Measurements from ENCODE around the gene MAPK7. TPM values are rescaled to one million over a fixed set of nuclear protein-coding genes. Genes with fewer than 3 reads are reported as not detected.
A peak's percentile ranks its signal among the peaks of the same experiment; 100 is the strongest.

The MAPK7 gene
- total and polyA plus RNA-seq, 9 of the 15 experiments (the other 6 are each of a cell fraction or from before 2014, with no cell fraction given), result 0.46 to 7.5 (median 2.5) TPM

GRCh38 chr17:19362277-19363113 is 15.8 kb upstream of the MAPK7 start, which contains the start of gene B9D1 (continued):
- TF ChIP-seq, protein P1, sequence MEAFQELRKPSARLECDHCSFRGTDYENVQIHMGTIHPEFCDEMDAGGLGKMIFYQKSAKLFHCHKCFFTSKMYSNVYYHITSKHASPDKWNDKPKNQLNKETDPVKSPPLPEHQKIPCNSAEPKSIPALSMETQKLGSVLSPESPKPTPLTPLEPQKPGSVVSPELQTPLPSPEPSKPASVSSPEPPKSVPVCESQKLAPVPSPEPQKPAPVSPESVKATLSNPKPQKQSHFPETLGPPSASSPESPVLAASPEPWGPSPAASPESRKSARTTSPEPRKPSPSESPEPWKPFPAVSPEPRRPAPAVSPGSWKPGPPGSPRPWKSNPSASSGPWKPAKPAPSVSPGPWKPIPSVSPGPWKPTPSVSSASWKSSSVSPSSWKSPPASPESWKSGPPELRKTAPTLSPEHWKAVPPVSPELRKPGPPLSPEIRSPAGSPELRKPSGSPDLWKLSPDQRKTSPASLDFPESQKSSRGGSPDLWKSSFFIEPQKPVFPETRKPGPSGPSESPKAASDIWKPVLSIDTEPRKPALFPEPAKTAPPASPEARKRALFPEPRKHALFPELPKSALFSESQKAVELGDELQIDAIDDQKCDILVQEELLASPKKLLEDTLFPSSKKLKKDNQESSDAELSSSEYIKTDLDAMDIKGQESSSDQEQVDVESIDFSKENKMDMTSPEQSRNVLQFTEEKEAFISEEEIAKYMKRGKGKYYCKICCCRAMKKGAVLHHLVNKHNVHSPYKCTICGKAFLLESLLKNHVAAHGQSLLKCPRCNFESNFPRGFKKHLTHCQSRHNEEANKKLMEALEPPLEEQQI (IDR thresholded peaks at IDR 0.05), result no peak
- TF ChIP-seq E2F6 (IDR thresholded peaks at IDR 0.05; ENCODE audit: borderline replicate concordance in 1 of 2, extremely low read depth in 1 of 2, insufficient read depth in 1 of 2, insufficient read length in 1 of 2, low read depth in 1 of 2, low read length in 1 of 2, poor library complexity in 1 of 2, severe bottlenecking in 1 of 2) (peak in 1 of 2 experiments; percentile 9), FOXM1 (IDR thresholded peaks at IDR 0.05; ENCODE audit: low read depth) (no peak), FOXM1 (CRISPR knock-in tag; IDR thresholded peaks at IDR 0.05; ENCODE audit: low read depth) (no peak), ZNF143 (CRISPR knock-in tag; IDR thresholded peaks at IDR 0.05) (no peak), ZNF75A (CRISPR knock-in tag; IDR thresholded peaks at IDR 0.05) (no peak), ZNF175 (CRISPR knock-in tag; IDR thresholded peaks at IDR 0.05; ENCODE audit: low read depth) (no peak), ZBED1 (IDR thresholded peaks at IDR 0.05) (no peak), MXI1 (IDR thresholded peaks at IDR 0.05; ENCODE audit: low read depth, low read length) (peak; percentile 98), ZNF274 (IDR thresholded peaks at IDR 0.05; ENCODE audit: borderline replicate concordance, low read depth, low read length) (no peak), ZBTB7A (IDR thresholded peaks at IDR 0.05; ENCODE audit: borderline replicate concordance, control insufficient read depth, low read depth, low read length) (peak; percentile 40; the same call in 1 of the 2 replicates), ELF2 (CRISPR knock-in tag; IDR thresholded peaks at IDR 0.05) (no peak), GATAD2A (IDR thresholded peaks at IDR 0.05) (no peak), ARNT (IDR thresholded peaks at IDR 0.05) (no peak)
- TF ChIP-seq, protein P2, sequence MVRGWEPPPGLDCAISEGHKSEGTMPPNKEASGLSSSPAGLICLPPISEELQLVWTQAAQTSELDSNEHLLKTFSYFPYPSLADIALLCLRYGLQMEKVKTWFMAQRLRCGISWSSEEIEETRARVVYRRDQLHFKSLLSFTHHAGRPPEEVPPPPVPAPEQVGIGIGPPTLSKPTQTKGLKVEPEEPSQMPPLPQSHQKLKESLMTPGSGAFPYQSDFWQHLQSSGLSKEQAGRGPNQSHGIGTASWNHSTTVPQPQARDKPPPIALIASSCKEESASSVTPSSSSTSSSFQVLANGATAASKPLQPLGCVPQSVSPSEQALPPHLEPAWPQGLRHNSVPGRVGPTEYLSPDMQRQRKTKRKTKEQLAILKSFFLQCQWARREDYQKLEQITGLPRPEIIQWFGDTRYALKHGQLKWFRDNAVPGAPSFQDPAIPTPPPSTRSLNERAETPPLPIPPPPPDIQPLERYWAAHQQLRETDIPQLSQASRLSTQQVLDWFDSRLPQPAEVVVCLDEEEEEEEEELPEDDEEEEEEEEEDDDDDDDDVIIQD (CRISPR knock-in tag; IDR thresholded peaks at IDR 0.05), result no peak
- TF ChIP-seq, protein P3, sequence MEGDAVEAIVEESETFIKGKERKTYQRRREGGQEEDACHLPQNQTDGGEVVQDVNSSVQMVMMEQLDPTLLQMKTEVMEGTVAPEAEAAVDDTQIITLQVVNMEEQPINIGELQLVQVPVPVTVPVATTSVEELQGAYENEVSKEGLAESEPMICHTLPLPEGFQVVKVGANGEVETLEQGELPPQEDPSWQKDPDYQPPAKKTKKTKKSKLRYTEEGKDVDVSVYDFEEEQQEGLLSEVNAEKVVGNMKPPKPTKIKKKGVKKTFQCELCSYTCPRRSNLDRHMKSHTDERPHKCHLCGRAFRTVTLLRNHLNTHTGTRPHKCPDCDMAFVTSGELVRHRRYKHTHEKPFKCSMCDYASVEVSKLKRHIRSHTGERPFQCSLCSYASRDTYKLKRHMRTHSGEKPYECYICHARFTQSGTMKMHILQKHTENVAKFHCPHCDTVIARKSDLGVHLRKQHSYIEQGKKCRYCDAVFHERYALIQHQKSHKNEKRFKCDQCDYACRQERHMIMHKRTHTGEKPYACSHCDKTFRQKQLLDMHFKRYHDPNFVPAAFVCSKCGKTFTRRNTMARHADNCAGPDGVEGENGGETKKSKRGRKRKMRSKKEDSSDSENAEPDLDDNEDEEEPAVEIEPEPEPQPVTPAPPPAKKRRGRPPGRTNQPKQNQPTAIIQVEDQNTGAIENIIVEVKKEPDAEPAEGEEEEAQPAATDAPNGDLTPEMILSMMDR (IDR thresholded peaks at IDR 0.05 in 2 of 3, conservative IDR thresholded peaks at IDR 0.05 in 1 of 3; ENCODE audit: insufficient read depth in 2 of 3, low read depth in 1 of 3, low read length in 3 of 3), result peak; percentile 87 to 99 (median 98)
- TF ChIP-seq, protein P4, sequence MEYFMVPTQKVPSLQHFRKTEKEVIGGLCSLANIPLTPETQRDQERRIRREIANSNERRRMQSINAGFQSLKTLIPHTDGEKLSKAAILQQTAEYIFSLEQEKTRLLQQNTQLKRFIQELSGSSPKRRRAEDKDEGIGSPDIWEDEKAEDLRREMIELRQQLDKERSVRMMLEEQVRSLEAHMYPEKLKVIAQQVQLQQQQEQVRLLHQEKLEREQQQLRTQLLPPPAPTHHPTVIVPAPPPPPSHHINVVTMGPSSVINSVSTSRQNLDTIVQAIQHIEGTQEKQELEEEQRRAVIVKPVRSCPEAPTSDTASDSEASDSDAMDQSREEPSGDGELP (CRISPR knock-in tag; IDR thresholded peaks at IDR 0.05; ENCODE audit: borderline replicate concordance), result peak; percentile 96

All from K562 (cell line).